OCI-LY7 (cell line): Measurements from ENCODE around the gene GET4.

ENCODE experiments used
- EZH2phosphoT487 ChIP-seq: fragments of 200-600 bp; sonication (generic); IDR thresholded peaks from 2 replicates; pipeline ENCODE4 v1.6.1; 2018; ENCODE audit warnings: low read depth, borderline replicate concordance, mild to moderate bottlenecking, mixed run types, antibody characterized with exemption, low read length, moderate library complexity, mixed read lengths
- TF ChIP-seq, protein P1 (sequence below): fragments of 200-600 bp; sonication (generic); conservative IDR thresholded peaks from 2 replicates; pipeline ENCODE4 v1.5.1; 2014; ENCODE audit warnings: mild to moderate bottlenecking, antibody characterized with exemption, low read length, moderate library complexity, mixed read lengths

DNA sequence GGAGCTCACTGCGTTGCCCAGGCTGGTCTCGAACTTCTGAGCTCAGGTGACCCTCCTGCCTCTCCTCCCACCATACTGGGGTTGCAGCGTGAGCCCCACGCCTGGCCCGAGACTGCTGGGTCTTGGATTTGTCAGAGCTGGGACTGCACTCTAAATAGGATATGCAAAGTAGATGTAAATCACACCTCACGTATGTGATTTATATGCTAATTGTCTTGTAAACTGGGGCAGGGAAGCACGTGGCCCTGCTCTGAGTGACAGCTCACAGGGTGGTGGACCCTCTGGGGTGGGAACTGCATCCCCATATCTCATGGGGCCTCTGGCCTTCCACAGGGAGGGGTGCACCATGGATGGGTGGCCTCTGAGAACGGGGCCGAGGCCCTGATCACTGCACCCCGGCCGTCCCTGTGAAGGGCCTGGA is 34.1 kb downstream of the GET4 start:
- no peak for TF ChIP-seq EZH2phosphoT487
- TF ChIP-seq, protein P1, sequence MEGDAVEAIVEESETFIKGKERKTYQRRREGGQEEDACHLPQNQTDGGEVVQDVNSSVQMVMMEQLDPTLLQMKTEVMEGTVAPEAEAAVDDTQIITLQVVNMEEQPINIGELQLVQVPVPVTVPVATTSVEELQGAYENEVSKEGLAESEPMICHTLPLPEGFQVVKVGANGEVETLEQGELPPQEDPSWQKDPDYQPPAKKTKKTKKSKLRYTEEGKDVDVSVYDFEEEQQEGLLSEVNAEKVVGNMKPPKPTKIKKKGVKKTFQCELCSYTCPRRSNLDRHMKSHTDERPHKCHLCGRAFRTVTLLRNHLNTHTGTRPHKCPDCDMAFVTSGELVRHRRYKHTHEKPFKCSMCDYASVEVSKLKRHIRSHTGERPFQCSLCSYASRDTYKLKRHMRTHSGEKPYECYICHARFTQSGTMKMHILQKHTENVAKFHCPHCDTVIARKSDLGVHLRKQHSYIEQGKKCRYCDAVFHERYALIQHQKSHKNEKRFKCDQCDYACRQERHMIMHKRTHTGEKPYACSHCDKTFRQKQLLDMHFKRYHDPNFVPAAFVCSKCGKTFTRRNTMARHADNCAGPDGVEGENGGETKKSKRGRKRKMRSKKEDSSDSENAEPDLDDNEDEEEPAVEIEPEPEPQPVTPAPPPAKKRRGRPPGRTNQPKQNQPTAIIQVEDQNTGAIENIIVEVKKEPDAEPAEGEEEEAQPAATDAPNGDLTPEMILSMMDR, result no peak
